Nephron (organoid): ENCODE data around the gene NPBWR2.

Experiments used
- H3K27ac Mint-ChIP-seq, 3 experiments: 2 replicates each; pipeline ENCODE4 v1.8.0; 2020; ENCODE audit warnings: mixed read lengths in 3 of 3, mild to moderate bottlenecking in 2 of 3, moderate library complexity in 1 of 3
- H3K27me3 Mint-ChIP-seq: 2 replicates; pipeline ENCODE4 v1.8.0; 2021; ENCODE audit warnings: low read depth, mild to moderate bottlenecking, moderate library complexity, mixed read lengths
- H3K36me3 Mint-ChIP-seq: 2 replicates; pipeline ENCODE4 v1.8.0; 2020; ENCODE audit warnings: low read depth, mixed read lengths
- H3K4me1 Mint-ChIP-seq: 2 replicates; pipeline ENCODE4 v1.8.0; 2020; ENCODE audit warnings: mixed read lengths
- H3K4me3 Mint-ChIP-seq, 3 experiments: 2 replicates each; pipeline ENCODE4 v1.8.0; 2020; ENCODE audit warnings: mild to moderate bottlenecking in 3 of 3, mixed read lengths in 3 of 3, moderate library complexity in 2 of 3
- H3K9me3 Mint-ChIP-seq: 2 replicates; pipeline ENCODE4 v1.8.0; 2020; ENCODE audit warnings: mixed read lengths
- CTCF ChIP-seq, 3 experiments: fragments of 200-600 bp; sonication (generic); IDR thresholded peaks; one replicate each; pipeline ENCODE4 v1.5.0; 2021; ENCODE audit warnings: antibody characterized with exemption in 3 of 3; ENCODE audit not compliant: unreplicated experiment in 3 of 3

The NPBWR2 gene

GRCh38 chr20:64106981-64107735 is at the start of gene NPBWR2:
Gene NPBWR2, minus strand, starts transcription at chr20:64107565. Its CDS starts 734 bp downstream, at chr20:64106831.
- no peak for TF ChIP-seq CTCF (IDR thresholded peaks at IDR 0.05; ENCODE audit: unreplicated experiment in 3 of 3)
- Mint-ChIP-seq H3K27me3 (peaks cover 26% of the 10 kb centered on the region), H3K4me3 (no peak within 1 kb of the TSS), H3K36me3 (no peaks in the 10 kb centered on the region), H3K27ac (no peak within 1 kb of the TSS), H3K4me1 (peaks cover 5% of the 10 kb centered on the region), H3K9me3 (no peaks in the 10 kb centered on the region)

- TF ChIP-seq CTCF (IDR thresholded peaks at IDR 0.05; ENCODE audit: unreplicated experiment in 3 of 3), result no peak
Observed at GRCh38 chr20:64156136-64156885, 48.9 kb upstream of the NPBWR2 start.

GRCh38 chr20:64155258-64156135 is 48.1 kb upstream of the NPBWR2 start:
- no peak overlapping the region for H3K4me3 Mint-ChIP-seq
- no peaks in the 10 kb centered on the region for H3K9me3 Mint-ChIP-seq
- no peak overlapping the region for H3K27ac Mint-ChIP-seq
- no peaks in the 10 kb centered on the region for H3K36me3 Mint-ChIP-seq
- no peaks in the 10 kb centered on the region for H3K4me1 Mint-ChIP-seq
- no peak for TF ChIP-seq CTCF (IDR thresholded peaks at IDR 0.05; ENCODE audit: unreplicated experiment in 3 of 3)
- peaks cover 37% of the 10 kb centered on the region for H3K27me3 Mint-ChIP-seq

More at GRCh38 chr20:64156136-64156885, 48.9 kb upstream of the NPBWR2 start:
- no peak overlapping the region for H3K4me3 Mint-ChIP-seq
- no peaks in the 10 kb centered on the region for H3K9me3 Mint-ChIP-seq
- H3K4me1 Mint-ChIP-seq, result peaks cover under 1% of the 10 kb centered on the region
- peaks cover 45% of the 10 kb centered on the region for H3K27me3 Mint-ChIP-seq
- H3K36me3 Mint-ChIP-seq, result no peaks in the 10 kb centered on the region
- no peak overlapping the region for H3K27ac Mint-ChIP-seq

- peaks cover 29% of the 10 kb centered on the region for H3K27me3 Mint-ChIP-seq
- H3K9me3 Mint-ChIP-seq, result no peaks in the 10 kb centered on the region
- H3K4me1 Mint-ChIP-seq, result no peaks in the 10 kb centered on the region
- no peak for TF ChIP-seq CTCF (IDR thresholded peaks at IDR 0.05; ENCODE audit: unreplicated experiment in 3 of 3)
- no peak overlapping the region for H3K27ac Mint-ChIP-seq
- no peak overlapping the region for H3K4me3 Mint-ChIP-seq
- H3K36me3 Mint-ChIP-seq, result no peaks in the 10 kb centered on the region
Observed at GRCh38 chr20:64154590-64155257, 47.4 kb upstream of the NPBWR2 start.

- Mint-ChIP-seq H3K4me3 (no peak overlapping the region), H3K9me3 (no peaks in the 10 kb centered on the region), H3K27me3 (peaks cover 22% of the 10 kb centered on the region), H3K27ac (no peak overlapping the region), H3K36me3 (no peaks in the 10 kb centered on the region), H3K4me1 (no peaks in the 10 kb centered on the region)
- TF ChIP-seq CTCF (IDR thresholded peaks at IDR 0.05; ENCODE audit: unreplicated experiment in 3 of 3), result no peak
Observed at GRCh38 chr20:64153861-64154589, 46.7 kb upstream of the NPBWR2 start.
